ENCODE data around the gene ZNF408. TPM values are rescaled to one million over a fixed set of nuclear protein-coding genes. Genes with fewer than 3 reads are reported as not detected.

ZNF408 gene
- polyA plus RNA-seq, 1 donor from 2014 or later = 9.1 TPM

- H2AFZ ChIP-seq (ENCODE audit: low read depth, low read length) = no peak overlapping the region
- no peaks in the 10 kb centered on the region for H3K9me2 ChIP-seq (ENCODE audit: insufficient read depth, low read length)
- no peaks in the 10 kb centered on the region for H4K20me1 ChIP-seq (ENCODE audit: insufficient read depth)
- no peak overlapping the region for H3K9ac ChIP-seq (ENCODE audit: low read length)
- no peak overlapping the region for H3K27ac ChIP-seq (ENCODE audit: low read length)
- no peaks in the 10 kb centered on the region for H3K9me3 ChIP-seq (ENCODE audit: low read length)
- H3K27me3 ChIP-seq (ENCODE audit: insufficient read depth, low read depth, low read length) = no peaks in the 10 kb centered on the region
- no peak overlapping the region for H3K4me2 ChIP-seq (ENCODE audit: low read length)
- H3K4me3 ChIP-seq (ENCODE audit: low read length) = no peak overlapping the region
- TF ChIP-seq, protein P1, sequence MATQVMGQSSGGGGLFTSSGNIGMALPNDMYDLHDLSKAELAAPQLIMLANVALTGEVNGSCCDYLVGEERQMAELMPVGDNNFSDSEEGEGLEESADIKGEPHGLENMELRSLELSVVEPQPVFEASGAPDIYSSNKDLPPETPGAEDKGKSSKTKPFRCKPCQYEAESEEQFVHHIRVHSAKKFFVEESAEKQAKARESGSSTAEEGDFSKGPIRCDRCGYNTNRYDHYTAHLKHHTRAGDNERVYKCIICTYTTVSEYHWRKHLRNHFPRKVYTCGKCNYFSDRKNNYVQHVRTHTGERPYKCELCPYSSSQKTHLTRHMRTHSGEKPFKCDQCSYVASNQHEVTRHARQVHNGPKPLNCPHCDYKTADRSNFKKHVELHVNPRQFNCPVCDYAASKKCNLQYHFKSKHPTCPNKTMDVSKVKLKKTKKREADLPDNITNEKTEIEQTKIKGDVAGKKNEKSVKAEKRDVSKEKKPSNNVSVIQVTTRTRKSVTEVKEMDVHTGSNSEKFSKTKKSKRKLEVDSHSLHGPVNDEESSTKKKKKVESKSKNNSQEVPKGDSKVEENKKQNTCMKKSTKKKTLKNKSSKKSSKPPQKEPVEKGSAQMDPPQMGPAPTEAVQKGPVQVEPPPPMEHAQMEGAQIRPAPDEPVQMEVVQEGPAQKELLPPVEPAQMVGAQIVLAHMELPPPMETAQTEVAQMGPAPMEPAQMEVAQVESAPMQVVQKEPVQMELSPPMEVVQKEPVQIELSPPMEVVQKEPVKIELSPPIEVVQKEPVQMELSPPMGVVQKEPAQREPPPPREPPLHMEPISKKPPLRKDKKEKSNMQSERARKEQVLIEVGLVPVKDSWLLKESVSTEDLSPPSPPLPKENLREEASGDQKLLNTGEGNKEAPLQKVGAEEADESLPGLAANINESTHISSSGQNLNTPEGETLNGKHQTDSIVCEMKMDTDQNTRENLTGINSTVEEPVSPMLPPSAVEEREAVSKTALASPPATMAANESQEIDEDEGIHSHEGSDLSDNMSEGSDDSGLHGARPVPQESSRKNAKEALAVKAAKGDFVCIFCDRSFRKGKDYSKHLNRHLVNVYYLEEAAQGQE (IDR thresholded peaks at IDR 0.05; ENCODE audit: borderline replicate concordance) = no peak
- no peaks in the 10 kb centered on the region for H3K79me2 ChIP-seq (replicated peaks; ENCODE audit: insufficient read depth, low read length)
- no peaks in the 10 kb centered on the region for H3K36me3 ChIP-seq (ENCODE audit: insufficient read depth, low read length)
- H3F3A ChIP-seq (ENCODE audit: insufficient read depth, low read length, poor library complexity, severe bottlenecking) = no peaks in the 10 kb centered on the region
These were observed 43.6 kb upstream of the ZNF408 start for GRCh38 chr11:46657186-46657585.

DNA sequence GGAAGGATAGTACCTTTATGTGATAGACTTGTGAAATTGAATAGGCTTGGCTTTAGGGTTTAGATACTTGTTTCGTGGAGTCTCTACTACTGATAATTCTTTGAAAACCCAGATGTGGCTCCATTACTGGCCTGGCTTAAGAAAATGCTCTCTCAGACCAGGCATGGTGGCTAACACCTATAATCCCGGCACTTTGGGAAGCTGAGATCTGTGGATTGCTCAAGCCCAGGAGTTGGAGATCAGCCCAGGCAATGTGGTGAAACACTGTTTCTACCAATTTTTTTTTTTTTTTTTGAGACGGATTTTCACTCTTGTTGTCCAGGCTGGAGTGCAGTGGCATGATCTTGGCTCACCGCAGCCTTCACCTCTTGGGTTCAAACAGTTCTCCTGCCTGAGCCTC, 42.6 kb upstream of the ZNF408 start:
- Histone ChIP-seq H3K36me3 (ENCODE audit: insufficient read depth, low read length) (no peaks in the 10 kb centered on the region), H3K4me3 (ENCODE audit: low read length) (no peak overlapping the region), H4K20me1 (ENCODE audit: insufficient read depth) (no peaks in the 10 kb centered on the region), H2AFZ (ENCODE audit: low read depth, low read length) (no peak overlapping the region), H3K27me3 (ENCODE audit: insufficient read depth, low read depth, low read length) (no peaks in the 10 kb centered on the region), H3F3A (ENCODE audit: insufficient read depth, low read length, poor library complexity, severe bottlenecking) (no peaks in the 10 kb centered on the region), H3K79me2 (replicated peaks; ENCODE audit: insufficient read depth, low read length) (no peaks in the 10 kb centered on the region), H3K27ac (ENCODE audit: low read length) (no peak overlapping the region), H3K9me3 (ENCODE audit: low read length) (no peaks in the 10 kb centered on the region), H3K4me2 (ENCODE audit: low read length) (no peak overlapping the region), H3K9me2 (ENCODE audit: insufficient read depth, low read length) (no peaks in the 10 kb centered on the region), H3K9ac (ENCODE audit: low read length) (no peak overlapping the region)
- TF ChIP-seq, protein P2, sequence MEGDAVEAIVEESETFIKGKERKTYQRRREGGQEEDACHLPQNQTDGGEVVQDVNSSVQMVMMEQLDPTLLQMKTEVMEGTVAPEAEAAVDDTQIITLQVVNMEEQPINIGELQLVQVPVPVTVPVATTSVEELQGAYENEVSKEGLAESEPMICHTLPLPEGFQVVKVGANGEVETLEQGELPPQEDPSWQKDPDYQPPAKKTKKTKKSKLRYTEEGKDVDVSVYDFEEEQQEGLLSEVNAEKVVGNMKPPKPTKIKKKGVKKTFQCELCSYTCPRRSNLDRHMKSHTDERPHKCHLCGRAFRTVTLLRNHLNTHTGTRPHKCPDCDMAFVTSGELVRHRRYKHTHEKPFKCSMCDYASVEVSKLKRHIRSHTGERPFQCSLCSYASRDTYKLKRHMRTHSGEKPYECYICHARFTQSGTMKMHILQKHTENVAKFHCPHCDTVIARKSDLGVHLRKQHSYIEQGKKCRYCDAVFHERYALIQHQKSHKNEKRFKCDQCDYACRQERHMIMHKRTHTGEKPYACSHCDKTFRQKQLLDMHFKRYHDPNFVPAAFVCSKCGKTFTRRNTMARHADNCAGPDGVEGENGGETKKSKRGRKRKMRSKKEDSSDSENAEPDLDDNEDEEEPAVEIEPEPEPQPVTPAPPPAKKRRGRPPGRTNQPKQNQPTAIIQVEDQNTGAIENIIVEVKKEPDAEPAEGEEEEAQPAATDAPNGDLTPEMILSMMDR (IDR thresholded peaks at IDR 0.05; ENCODE audit: poor library complexity, severe bottlenecking) = no peak
- TF ChIP-seq RAD21 (conservative IDR thresholded peaks at IDR 0.05) (no peak), SMC3 (conservative IDR thresholded peaks at IDR 0.05; ENCODE audit: poor library complexity) (no peak), POLR2AphosphoS5 (IDR thresholded peaks at IDR 0.05) (no peak), MXI1 (conservative IDR thresholded peaks at IDR 0.05; ENCODE audit: poor library complexity, severe bottlenecking) (no peak), EP300 (conservative IDR thresholded peaks at IDR 0.05; ENCODE audit: poor library complexity, severe bottlenecking) (no peak), EZH2 (IDR thresholded peaks at IDR 0.05; ENCODE audit: borderline replicate concordance, insufficient read depth, low read length, poor library complexity, severe bottlenecking) (no peak), TAF1 (IDR thresholded peaks at IDR 0.05; ENCODE audit: low read depth) (no peak)
- TF ChIP-seq, protein P1 (IDR thresholded peaks at IDR 0.05; ENCODE audit: borderline replicate concordance) = no peak
